ENCODE data around the gene TAF6.
A peak's percentile ranks its signal among the peaks of the same experiment; 100 is the strongest.

Gene TAF6

DNA sequence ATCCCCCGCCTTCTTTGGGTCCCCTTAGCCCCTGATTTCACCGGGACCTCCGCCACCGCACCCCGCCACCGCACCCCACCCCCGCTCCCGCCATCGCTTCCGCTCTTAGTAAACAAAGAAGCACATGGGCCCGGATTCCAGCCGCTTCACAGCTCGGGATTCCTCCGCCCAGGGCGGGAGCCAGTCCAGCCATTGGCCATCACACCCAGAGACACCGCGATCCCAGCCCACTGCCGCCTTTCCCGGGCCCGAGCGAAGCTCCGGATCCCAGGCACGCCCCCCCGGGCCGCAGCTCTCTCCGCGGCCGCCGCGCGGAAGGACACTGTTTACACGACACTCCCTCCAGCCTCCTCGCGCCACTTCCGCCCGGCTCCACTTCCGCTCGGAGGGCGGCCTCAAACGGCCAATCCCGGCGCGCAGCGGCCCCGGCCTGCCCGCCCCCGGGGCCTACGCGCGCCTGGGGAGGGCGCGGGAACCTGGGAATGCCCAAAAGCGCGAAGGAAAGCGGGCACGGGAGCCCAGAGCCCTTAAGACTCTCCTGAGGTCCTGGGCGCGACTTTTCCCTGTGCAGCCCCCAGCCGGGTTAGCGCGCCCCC is 18.6 kb downstream of the TAF6 start:
- under 1% methylated on average over 61 of the region's 61 CpGs for WGBS
- Histone ChIP-seq H3K36me3 (ENCODE audit: insufficient read depth, low read length) (peaks cover 59% of the 10 kb centered on the region), H3K27me3 (ENCODE audit: insufficient read depth, low read length) (no peaks in the 10 kb centered on the region), H3K27ac (ENCODE audit: low read depth, low read length) (peak overlapping the region; percentile 100), H3K9me3 (ENCODE audit: insufficient read depth, low read depth, low read length) (no peaks in the 10 kb centered on the region), H3K4me3 (ENCODE audit: low read length) (peak overlapping the region; percentile 96), H3K4me1 (ENCODE audit: insufficient read depth, low read length) (peaks cover 11% of the 10 kb centered on the region), H3K9ac (ENCODE audit: low read depth, low read length) (peak overlapping the region; percentile 100)

DNA sequence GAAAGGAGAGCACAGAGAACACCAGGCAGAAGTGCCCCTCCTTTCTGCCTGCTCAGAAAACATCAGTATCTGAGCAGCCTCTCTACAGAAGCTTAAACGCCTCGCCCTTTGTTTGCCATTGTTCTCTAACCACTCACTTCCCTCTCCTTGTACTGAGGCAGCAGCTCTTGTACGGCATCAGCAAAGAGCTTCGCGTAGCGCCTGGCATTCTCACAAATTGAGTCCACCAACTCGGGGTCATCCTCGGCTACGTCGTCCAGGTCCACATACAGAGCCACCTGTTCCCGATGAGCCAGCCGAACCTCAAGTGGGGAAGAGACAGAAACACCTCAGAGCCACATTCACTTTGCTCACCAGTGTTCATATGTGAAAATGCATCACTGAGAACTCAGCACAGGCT is 19.7 kb downstream of the TAF6 start:
- H3K4me3 ChIP-seq (ENCODE audit: low read length) = peak overlapping the region; percentile 96
- peak overlapping the region; percentile 100 for H3K27ac ChIP-seq (ENCODE audit: low read depth, low read length)
- 94% methylated on average over 12 of the region's 12 CpGs for WGBS
- no peaks in the 10 kb centered on the region for H3K9me3 ChIP-seq (ENCODE audit: insufficient read depth, low read depth, low read length)
- H3K27me3 ChIP-seq (ENCODE audit: insufficient read depth, low read length) = no peaks in the 10 kb centered on the region
- H3K4me1 ChIP-seq (ENCODE audit: insufficient read depth, low read length) = peaks cover 11% of the 10 kb centered on the region
- H3K36me3 ChIP-seq (ENCODE audit: insufficient read depth, low read length) = peaks cover 65% of the 10 kb centered on the region
- H3K9ac ChIP-seq (ENCODE audit: low read depth, low read length) = peak overlapping the region; percentile 100

DNA sequence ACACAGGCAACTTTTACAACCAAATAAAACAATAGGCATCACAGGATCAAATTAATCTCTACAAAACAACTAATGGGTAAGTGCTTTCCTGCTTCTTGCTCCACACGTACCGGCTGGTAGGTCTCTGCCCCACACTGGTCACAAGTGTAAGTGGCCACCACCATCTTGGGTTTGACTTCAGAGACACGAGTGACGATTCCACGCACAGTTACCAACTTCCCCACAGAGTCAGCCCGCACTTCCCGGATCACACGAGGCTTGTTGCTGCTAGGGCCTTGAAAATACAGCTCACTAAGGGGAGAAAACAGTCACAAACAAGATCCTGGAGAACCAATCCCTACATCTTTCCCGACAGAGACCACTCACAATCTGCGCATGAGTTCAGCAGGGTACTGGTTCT is 20.2 kb downstream of the TAF6 start:
- Histone ChIP-seq H3K9ac (ENCODE audit: low read depth, low read length) (peak overlapping the region; percentile 100), H3K36me3 (ENCODE audit: insufficient read depth, low read length) (peaks cover 67% of the 10 kb centered on the region), H3K9me3 (ENCODE audit: insufficient read depth, low read depth, low read length) (no peaks in the 10 kb centered on the region), H3K27me3 (ENCODE audit: insufficient read depth, low read length) (no peaks in the 10 kb centered on the region), H3K4me3 (ENCODE audit: low read length) (peak overlapping the region; percentile 96; the same call in 1 of the 2 replicates), H3K27ac (ENCODE audit: low read depth, low read length) (no peak overlapping the region), H3K4me1 (ENCODE audit: insufficient read depth, low read length) (peaks cover 11% of the 10 kb centered on the region)
- WGBS = 97% methylated on average over 10 of the region's 10 CpGs

DNA sequence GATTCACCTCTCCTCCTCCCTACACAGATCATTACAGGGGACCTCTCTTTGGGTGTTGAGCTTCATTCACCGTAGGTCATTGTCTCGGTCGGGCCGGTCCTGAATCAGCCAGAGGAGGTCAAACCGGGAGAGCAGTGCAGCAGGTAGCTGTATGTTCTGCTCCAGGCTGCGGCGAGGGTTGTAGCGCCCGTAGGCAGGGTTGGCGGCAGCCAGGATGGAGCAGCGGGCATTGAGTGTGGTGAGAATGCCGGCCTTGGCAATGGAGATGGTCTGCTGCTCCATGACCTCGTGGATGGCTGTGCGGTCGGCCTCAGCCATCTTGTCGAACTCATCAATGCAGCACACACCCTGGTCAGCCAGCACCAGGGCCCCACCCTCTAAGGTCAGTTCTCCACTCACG is 23.5 kb downstream of the TAF6 start:
- Histone ChIP-seq H3K36me3 (ENCODE audit: insufficient read depth, low read length) (peaks cover 94% of the 10 kb centered on the region), H3K4me1 (ENCODE audit: insufficient read depth, low read length) (peaks cover 6% of the 10 kb centered on the region; the same call in 1 of the 2 replicates), H3K27me3 (ENCODE audit: insufficient read depth, low read length) (no peaks in the 10 kb centered on the region), H3K9ac (ENCODE audit: low read depth, low read length) (no peak overlapping the region), H3K4me3 (ENCODE audit: low read length) (no peak overlapping the region), H3K9me3 (ENCODE audit: insufficient read depth, low read depth, low read length) (no peaks in the 10 kb centered on the region), H3K27ac (ENCODE audit: low read depth, low read length) (no peak overlapping the region)
- WGBS = 97% methylated on average over 17 of the region's 17 CpGs

DNA sequence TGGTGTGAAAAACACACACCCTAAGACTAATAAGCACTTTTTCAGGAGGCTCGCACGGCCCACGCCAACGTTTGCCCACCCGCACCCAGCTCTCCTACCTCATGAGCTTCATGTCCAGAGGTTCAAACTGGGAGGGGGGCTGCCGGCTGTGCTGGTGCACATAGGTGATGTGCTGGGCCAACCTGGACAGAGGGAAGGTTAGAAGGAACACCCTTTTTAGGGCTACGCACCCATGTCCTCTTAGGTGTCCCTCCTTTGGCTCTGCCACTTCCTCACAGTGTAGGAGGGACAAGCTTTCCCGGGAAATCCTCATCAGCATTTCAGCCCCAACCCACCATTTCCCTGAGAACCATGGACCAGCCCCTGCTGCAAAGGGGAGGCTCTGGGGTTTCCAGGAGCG is 23.9 kb downstream of the TAF6 start:
- Histone ChIP-seq H3K36me3 (ENCODE audit: insufficient read depth, low read length) (peaks cover 98% of the 10 kb centered on the region), H3K4me1 (ENCODE audit: insufficient read depth, low read length) (peaks cover 6% of the 10 kb centered on the region; the same call in 1 of the 2 replicates), H3K27me3 (ENCODE audit: insufficient read depth, low read length) (no peaks in the 10 kb centered on the region), H3K27ac (ENCODE audit: low read depth, low read length) (peak overlapping the region; percentile 21; the same call in 1 of the 2 replicates), H3K9me3 (ENCODE audit: insufficient read depth, low read depth, low read length) (no peaks in the 10 kb centered on the region), H3K4me3 (ENCODE audit: low read length) (no peak overlapping the region), H3K9ac (ENCODE audit: low read depth, low read length) (no peak overlapping the region)
- 92% methylated on average over 9 of the region's 9 CpGs for WGBS

DNA sequence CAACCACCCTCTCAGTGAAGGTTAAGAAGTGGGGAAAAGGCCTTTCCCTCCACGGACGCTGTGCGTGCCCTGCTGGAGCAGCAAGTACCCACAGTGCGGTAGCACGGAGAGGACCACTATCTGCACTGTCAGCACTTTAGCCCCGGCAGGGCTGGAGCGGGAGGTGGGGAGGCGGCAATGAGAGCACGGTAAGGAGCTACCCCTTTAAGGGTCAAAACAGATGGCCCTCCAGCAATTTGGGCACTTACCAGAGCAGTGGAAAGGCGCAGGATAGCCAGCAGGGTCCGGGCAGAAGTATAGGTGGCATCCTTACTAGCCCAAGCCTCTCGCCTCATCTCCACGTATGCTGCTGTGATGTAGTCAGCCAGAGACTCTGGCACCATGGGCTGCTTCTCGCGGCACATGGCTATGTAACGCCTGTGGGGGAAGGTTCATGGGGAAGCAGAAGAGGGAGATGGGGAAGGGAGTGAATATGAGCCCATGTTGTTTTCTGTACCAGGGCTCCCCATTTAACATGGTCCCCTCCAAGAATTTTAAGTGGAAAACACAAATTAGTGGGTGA is 25.2 kb downstream of the TAF6 start:
- H3K4me3 ChIP-seq (ENCODE audit: low read length) = no peak overlapping the region
- 0 out of 2 replicates have a peak, but pooled peaks cover 2% of the 10 kb centered on the region for H3K4me1 ChIP-seq (ENCODE audit: insufficient read depth, low read length)
- no peaks in the 10 kb centered on the region for H3K27me3 ChIP-seq (ENCODE audit: insufficient read depth, low read length)
- H3K9me3 ChIP-seq (ENCODE audit: insufficient read depth, low read depth, low read length) = no peaks in the 10 kb centered on the region
- 95% methylated on average over 16 of the region's 16 CpGs for whole genome bisulfite sequencing
- H3K36me3 ChIP-seq (ENCODE audit: insufficient read depth, low read length) = peaks cover 88% of the 10 kb centered on the region
- H3K27ac ChIP-seq (ENCODE audit: low read depth, low read length) = peak overlapping the region; percentile 20; the same call in 1 of the 2 replicates
- no peak overlapping the region for H3K9ac ChIP-seq (ENCODE audit: low read depth, low read length)

DNA sequence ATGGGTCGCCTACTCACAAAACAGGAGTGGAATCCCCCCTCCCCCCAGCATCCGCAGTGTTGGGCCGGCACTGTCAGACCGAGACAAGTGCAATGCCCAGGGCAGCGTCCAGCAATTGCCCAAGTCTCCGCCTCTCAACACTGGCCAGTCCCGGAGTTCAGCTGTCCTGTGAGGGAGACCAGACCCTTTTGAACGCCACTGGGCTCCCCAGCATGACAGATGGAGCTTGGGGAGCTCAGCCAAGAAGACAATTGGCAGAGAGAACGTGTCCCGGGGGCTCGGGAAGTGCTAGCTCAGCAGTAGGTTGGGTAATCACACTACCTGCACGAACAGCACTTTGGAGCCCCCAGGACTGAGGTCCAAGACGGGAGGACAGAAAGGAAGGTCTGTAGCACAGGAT is 25.7 kb downstream of the TAF6 start:
- Histone ChIP-seq H3K9ac (ENCODE audit: low read depth, low read length) (no peak overlapping the region), H3K9me3 (ENCODE audit: insufficient read depth, low read depth, low read length) (no peaks in the 10 kb centered on the region), H3K4me1 (ENCODE audit: insufficient read depth, low read length) (no peaks in the 10 kb centered on the region), H3K27me3 (ENCODE audit: insufficient read depth, low read length) (no peaks in the 10 kb centered on the region), H3K4me3 (ENCODE audit: low read length) (no peak overlapping the region), H3K27ac (ENCODE audit: low read depth, low read length) (peak overlapping the region; percentile 20; the same call in 1 of the 2 replicates), H3K36me3 (ENCODE audit: insufficient read depth, low read length) (peaks cover 83% of the 10 kb centered on the region)
- WGBS = 94% methylated on average over 13 of the region's 13 CpGs

DNA sequence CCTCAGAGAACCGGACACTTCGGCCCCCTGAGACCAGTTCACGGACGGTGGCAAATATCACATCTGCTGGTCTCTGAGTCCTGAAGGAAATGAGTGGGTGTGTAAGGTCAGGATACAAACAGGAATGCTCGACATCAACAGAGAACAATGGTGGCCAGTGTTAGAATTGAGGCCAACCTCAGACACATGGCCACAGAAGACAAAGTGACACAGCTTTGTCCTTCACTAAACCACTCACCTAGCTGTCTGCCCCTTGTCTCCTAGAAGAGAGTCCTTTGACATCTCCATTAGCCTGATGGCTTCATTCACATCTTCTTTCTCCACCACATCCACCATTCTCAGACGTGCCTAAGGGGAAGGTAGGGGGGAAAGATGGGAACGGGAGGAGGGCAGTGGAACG is 26.1 kb downstream of the TAF6 start:
- H3K9ac ChIP-seq (ENCODE audit: low read depth, low read length) = no peak overlapping the region
- H3K27me3 ChIP-seq (ENCODE audit: insufficient read depth, low read length) = no peaks in the 10 kb centered on the region
- H3K4me1 ChIP-seq (ENCODE audit: insufficient read depth, low read length) = no peaks in the 10 kb centered on the region
- no peak overlapping the region for H3K4me3 ChIP-seq (ENCODE audit: low read length)
- H3K36me3 ChIP-seq (ENCODE audit: insufficient read depth, low read length) = peaks cover 78% of the 10 kb centered on the region
- H3K27ac ChIP-seq (ENCODE audit: low read depth, low read length) = no peak overlapping the region; the same call in 1 of the 2 replicates
- WGBS = 92% methylated on average over 7 of the region's 8 CpGs
- no peaks in the 10 kb centered on the region for H3K9me3 ChIP-seq (ENCODE audit: insufficient read depth, low read depth, low read length)

DNA sequence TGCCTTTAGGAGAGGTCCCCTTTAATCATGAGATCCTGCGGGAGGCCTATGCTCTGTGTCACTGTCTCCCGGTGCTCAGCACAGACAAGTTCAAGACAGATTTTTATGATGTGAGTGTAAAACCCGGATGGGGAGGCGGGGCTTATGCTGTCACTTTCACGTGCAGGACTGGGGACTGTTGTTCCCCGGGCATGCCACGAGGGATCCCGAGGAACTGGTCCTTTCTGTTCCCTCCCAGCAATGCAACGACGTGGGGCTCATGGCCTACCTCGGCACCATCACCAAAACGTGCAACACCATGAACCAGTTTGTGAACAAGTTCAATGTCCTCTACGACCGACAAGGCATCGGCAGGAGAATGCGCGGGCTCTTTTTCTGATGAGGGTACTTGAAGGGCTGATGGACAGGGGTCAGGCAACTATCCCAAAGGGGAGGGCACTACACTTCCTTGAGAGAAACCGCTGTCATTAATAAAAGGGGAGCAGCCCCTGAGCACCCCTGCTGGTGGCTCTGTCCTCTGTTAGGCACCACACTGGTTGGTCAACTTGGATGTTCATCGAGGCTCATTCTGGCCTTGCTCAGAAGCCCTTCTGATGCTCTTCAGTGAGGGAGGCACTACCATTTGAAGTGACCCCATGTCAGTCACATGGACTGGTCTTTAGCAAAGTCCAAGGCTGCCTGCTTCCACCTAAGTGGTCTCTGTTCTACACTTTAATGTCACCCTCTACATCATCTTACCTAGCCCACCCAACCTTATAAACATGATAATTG is 27.6 kb downstream of the TAF6 start:
- H3K9ac ChIP-seq (ENCODE audit: low read depth, low read length) = no peak overlapping the region
- H3K4me3 ChIP-seq (ENCODE audit: low read length) = no peak overlapping the region
- no peaks in the 10 kb centered on the region for H3K9me3 ChIP-seq (ENCODE audit: insufficient read depth, low read depth, low read length)
- 85% methylated on average over 19 of the region's 19 CpGs for WGBS
- H3K36me3 ChIP-seq (ENCODE audit: insufficient read depth, low read length) = peaks cover 64% of the 10 kb centered on the region
- H3K27me3 ChIP-seq (ENCODE audit: insufficient read depth, low read length) = no peaks in the 10 kb centered on the region
- no peaks in the 10 kb centered on the region for H3K4me1 ChIP-seq (ENCODE audit: insufficient read depth, low read length)
- peak overlapping the region; percentile 61; the same call in 1 of the 2 replicates for H3K27ac ChIP-seq (ENCODE audit: low read depth, low read length)

DNA sequence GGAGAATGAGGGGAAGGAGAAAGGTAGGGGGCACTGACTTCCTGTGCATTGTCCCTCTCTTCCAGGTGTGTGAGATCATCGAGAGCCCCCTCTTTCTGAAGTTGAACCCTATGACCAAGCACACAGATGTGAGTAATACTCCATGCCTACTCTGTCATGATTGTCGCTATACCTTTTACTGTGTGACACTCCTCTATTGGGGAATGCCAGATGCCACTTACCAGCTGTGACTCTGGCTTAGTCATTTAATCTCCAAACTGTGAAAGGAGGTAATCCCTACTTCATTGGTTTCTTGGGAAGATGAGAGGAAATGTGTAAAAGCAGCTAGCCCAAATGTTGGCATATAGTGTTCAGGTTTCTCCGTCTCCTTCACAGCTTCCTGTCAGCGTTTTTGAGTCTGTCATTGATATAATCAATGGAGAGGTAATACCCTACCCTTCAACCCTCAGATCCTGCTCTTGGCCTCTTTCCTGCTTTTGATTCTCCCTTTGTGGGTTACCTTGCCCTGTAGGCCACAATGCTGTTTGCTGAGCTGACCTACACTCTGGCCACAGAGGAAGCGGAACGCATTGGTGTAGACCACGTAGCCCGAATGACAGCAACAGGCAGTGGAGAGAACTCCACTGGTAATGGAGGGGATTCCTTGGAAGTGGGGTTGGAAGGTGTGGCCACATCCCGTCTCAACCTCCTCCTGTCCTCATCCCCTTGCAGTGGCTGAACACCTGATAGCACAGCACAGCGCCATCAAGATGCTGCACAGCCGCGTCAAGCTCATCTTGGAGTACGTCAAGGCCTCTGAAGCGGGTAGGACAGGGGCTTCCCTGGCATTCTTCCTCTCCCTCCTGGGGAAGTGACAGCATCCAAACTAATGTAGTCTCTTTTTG is 28.4 kb downstream of the TAF6 start:
- Histone ChIP-seq H3K4me3 (ENCODE audit: low read length) (no peak overlapping the region), H3K27ac (ENCODE audit: low read depth, low read length) (peak overlapping the region; percentile 61; the same call in 1 of the 2 replicates), H3K4me1 (ENCODE audit: insufficient read depth, low read length) (no peaks in the 10 kb centered on the region), H3K9ac (ENCODE audit: low read depth, low read length) (no peak overlapping the region), H3K27me3 (ENCODE audit: insufficient read depth, low read length) (no peaks in the 10 kb centered on the region), H3K9me3 (ENCODE audit: insufficient read depth, low read depth, low read length) (no peaks in the 10 kb centered on the region), H3K36me3 (ENCODE audit: insufficient read depth, low read length) (peaks cover 56% of the 10 kb centered on the region)
- 93% methylated on average over 13 of the region's 14 CpGs for WGBS
